Jurkat, Clone E6-1 (cell line): ENCODE results near the gene IL23R.
"Not testable (repeated sequence)": the region's sequence is repeated elsewhere in the genome, so short reads cannot be mapped to it uniquely, and the experiment has no call there.

Experiments
- DNase-seq: peaks from one replicate; pipeline ENCODE4 v3.0.0-alpha.2; 2011; ENCODE audit warnings: low read depth, low spot score
- H3K4me3 ChIP-seq: 2 replicates; pipeline ENCODE4 v1.5.1; 2011; ENCODE audit warnings: mild to moderate bottlenecking, low read length, control low read depth, moderate library complexity

The IL23R gene

DNA sequence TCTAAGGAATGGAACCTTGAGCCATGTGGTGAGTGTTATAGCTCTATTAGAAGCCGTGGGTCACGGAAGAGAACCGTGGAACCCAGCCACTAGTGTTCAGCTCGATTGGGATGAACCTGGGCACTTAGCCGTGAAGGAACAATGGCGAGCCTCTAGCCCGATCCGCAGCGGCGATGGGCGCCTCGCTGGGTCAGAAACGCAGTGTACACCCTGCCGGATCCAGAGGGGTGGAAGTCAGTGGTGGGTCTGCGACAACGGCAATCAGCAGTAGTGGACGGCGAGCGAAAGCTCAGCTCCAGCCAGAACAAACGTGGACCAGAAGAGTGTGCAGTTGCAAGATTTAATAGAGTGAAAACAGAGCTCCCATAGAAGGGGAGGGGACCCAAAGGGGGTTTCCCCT is 18.3 kb upstream of the IL23R start:
- not testable (repeated sequence) for H3K4me3 ChIP-seq, DNase-seq

DNA sequence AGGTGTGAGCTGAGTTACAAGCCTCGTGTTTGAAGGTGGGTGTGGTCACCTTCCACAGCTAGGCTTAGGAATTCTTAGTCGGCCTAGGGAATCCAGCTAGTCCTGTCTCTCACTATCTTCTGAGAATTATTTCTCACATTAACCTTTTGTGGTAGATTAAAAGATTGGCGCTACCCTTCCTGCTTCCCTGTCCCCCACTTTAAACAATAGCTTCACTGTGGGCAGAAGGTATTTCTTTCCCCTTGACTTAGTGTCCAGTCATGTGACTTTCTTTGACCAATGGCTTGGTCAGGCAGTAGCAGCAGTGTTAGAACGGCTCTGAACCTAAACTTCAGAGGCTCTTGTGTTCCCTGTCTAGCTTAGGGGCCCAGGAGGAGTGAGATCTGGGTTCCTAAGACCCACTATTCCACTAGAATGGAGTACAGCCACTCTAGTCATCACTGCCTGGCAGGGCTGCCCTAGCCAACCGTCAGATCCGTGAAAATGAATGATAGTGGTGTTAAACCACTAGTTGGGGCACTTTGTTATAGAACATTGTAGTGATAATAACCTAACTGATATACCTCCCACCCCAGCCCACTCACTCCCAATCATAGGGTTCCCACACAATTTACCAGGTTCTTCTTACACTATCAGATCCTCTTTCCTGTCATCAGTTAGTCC is 17.6 kb upstream of the IL23R start:
- no peak for DNase-seq
- H3K4me3 ChIP-seq: no peak overlapping the region

DNA sequence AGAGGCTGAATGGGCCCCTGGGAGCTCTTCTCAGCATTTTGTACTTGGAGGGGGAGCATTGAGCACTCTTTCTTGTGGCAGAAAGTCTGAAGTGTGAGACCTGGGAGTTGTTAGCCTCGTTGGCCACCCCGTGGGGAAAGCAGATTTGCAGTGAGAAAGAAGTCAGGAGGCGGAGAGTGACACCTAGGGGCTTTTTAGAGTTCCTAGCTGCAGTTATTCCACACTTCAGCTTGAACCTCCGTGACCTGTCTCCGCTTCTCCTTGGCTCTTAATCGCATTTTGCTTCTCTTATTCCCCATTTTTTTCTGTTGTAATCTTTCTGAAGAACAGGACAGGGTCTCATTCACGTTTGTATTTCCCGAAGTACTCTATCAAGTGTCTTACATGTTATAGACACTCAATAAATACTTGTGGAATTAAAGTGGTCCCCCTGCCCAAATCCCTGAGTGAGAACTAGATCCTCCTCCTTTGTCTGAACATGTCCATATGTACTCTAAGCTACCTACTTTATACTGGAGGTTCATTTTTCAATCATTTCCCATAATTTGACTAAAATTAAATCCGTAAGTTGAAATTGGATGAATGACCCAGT is 17.0 kb upstream of the IL23R start:
- DNase-seq: peak; percentile 75
- H3K4me3 ChIP-seq: no peak overlapping the region

DNA sequence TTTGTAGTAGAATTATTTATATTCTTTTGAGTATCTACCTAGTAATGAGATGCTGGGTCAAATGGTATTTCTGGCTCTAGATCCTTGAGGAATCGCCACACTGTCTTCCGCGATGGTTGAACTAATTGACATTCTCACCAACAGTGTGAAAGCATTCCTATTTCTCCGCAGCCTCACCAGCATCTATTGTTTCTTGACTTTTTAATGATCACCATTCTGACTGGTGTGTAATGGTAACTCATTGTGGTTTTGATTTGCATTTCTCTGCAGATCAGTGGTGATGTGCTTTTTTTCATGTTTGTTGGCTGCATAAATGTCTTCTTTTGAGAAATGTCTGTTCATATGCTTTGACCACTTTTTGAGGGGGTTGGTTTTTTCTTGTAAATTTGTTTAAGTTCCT is 15.3 kb upstream of the IL23R start:
- no peak overlapping the region for H3K4me3 ChIP-seq
- DNase-seq: no peak

DNA sequence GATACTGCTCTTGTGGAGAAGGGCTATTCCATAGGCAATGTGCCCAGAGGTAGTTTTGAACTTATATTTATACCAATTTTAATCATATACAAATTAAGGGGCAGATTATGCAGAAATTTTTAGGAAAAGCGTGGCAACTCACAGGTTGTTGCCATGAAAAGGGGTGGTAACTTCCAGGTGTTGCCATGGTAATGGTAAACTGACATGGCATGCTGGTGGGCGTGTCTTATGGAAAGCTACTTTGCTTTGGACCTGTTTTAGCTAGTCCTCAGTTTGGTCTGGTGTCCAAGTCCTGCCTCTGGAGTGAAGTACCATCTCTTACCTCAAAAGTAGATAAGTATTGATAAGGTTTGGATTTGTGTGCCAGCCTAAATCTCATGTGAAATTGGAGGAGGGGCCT is 7.9 kb upstream of the IL23R start:
- H3K4me3 ChIP-seq: no peak overlapping the region
- no peak for DNase-seq

DNA sequence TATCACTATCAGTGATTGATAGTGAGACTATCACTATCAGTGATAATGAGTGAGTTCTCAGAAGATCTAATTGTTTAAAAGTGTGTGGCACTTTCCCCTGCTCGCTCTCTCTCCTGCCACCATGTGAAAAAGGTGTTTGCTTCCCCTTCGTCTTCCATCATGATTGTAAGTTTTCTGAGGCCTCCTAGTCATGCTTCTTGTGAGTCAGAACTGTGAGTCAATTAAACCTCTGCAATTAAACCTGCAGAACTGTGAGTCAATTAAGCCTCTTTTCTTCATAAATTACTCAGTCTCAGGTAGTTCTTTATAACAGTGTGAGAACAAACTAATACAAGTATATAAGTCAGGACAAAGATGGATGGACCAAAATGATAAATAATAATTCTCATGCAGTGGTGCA is 7.0 kb upstream of the IL23R start:
- H3K4me3 ChIP-seq: no peak overlapping the region

DNA sequence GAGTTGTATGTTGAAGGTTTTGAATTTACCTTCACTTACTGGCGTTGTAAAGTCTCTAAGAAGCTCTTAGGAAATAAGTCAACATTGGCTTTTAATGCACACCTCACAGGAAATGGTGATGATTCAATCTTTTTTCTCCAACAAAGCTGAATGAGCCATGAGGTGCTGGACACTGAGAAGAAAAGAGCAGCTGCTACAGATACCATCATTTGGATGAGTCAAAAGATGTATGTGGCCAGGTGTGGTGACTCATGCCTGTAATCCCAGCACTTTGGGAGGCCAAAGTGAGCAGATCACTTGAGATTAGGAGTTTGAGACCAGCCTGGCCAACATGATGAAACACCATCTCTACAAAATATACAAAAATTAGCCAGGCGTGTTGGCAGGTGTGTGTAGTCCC is 3.3 kb upstream of the IL23R start:
- no peak overlapping the region for H3K4me3 ChIP-seq
- no peak for DNase-seq

More for the DNA sequence above, 7.0 kb upstream of the IL23R start:
- DNase-seq: no peak

DNA sequence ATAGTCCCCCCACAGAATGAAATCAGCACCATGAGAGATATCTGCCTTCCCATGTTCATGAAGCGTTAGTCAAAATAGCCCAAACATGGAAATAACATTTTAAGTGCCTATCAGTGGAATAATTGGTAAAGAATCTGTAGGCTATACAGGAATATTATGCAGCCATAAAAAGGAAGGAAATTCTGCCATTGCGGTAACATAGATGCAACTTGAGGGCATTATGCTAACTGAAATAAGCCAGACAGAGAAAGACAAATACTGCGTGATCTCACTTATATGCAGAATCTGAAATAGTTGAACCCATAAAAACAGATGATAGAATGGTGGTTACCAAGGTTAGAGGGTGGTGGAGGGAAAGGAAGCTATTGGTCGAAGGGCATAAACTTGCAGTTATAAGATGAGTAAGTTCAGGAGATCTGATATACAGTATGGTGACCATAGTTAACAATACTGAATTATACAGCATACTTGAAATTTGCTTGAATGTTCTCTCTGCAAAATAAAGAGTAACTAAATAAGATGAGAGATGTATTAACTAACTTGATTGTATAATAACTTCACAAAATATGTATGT is 699 bp upstream of the IL23R start:
- DNase-seq: no peak
- no peak overlapping the region for H3K4me3 ChIP-seq

DNA sequence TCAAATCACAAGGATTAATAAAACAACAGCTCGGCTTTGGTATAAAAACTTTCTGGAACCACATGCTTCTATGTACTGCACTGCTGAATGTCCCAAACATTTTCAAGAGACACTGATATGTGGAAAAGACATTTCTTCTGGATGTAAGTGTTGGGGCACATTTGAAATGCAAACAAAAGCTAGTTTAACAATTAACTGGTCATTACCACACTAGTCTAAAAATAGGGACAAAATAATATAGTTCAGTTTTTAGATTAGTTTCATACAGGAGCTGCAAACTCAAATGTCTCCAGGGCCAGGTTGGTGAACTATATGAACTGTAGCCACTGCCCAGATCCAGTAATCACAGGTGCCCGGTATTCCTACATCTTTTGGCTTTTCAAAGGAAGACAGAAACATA is 3.2 kb downstream of the IL23R start:
- no peak overlapping the region for H3K4me3 ChIP-seq
- no peak for DNase-seq

DNA sequence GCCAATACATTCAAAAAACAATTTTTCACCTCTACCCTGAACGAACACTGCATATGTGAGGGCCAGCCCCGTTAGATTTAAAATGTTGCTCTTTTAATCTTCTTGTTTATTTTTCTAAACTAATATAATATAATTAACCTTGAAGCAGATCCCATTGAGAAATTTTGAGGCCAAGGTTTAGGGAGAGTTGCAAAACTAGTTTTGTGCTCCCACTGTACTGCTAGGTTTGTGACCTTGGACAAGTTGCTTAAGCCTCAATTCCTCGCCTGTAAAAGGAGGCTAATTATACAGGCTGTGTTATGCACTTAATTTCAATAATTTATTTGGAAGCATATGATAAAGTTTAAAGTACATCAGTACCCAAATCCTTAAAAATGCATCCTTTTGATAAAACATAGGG is 3.7 kb downstream of the IL23R start:
- H3K4me3 ChIP-seq: no peak overlapping the region
- no peak for DNase-seq

DNA sequence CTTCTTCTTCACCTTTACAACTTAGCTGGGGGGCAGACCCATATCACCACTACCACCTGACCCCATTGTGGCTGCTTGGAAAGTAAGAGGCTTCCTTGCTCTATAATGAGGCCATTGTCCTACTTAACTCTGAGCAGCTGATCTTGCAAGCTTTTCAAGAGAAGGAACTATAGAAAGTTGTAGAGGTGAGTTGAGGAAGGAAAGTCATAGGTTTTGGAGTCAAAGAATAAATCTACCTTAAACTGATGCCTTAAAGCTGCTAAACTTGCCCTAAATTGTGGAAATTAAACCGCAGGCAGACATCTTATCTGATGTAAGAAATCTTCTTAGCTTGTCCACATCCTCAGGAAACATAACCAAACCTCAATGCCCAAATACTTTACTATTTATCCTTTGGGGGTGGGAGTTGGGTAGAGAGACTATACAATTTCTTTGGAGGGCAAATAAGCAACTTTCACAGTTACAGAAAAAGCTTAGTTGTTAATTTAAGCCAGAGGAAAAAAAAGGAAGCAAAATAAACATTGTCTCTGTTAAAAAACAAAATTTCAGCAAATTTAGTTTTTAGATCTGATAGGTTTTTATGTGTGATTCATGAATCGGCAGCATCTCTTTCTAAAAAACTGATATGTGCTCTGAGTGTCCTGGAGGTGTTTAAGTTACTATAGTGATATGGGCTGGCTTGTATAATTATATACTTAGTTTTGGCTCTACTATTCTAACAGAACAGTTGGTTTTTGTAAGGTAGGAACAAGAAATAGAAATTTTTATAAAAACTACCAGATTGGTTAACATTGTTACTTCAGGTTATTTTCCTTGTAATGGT is 4.7 kb downstream of the IL23R start:
- peak; percentile 72 for DNase-seq
- no peak overlapping the region for H3K4me3 ChIP-seq

DNA sequence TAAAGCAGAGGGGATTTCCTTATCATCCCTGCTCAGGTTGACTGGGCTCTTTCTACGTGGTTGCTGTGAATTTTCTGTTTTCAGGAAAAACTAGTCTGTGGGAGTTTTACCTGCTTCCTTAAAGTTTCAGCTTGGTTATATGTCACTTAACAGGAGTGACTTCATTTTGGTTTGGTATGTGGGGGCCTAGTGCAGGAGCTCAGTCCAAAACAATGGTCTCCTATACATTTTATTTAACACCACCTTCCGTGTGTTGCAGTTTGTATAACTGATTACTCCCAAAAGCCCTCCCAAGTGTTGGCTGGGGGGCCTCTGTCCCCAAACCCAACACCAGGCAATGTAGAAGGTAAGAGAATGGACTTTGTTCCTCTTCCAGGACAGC is 5.3 kb downstream of the IL23R start:
- H3K4me3 ChIP-seq: no peak overlapping the region
- no peak for DNase-seq

DNA sequence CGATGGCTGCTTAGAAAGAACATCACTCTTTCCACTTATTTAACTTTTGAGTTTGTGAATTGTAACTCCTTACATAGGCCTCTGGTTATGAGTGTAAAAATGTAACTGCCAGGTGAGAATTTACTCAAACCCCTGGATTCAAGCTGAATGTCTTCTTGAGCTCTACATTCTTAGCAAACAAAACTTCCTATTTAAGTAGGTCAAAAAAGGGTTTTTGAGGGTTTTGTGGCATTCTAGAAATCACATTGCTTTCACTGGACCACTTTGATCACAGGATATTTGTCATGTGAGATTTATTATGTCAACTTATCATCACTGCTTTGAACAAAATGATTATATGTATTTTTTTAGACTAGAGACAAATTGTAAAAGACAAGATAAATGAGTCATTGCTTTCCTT is 5.7 kb downstream of the IL23R start:
- DNase-seq: peak; percentile 60
- H3K4me3 ChIP-seq: no peak overlapping the region

DNA sequence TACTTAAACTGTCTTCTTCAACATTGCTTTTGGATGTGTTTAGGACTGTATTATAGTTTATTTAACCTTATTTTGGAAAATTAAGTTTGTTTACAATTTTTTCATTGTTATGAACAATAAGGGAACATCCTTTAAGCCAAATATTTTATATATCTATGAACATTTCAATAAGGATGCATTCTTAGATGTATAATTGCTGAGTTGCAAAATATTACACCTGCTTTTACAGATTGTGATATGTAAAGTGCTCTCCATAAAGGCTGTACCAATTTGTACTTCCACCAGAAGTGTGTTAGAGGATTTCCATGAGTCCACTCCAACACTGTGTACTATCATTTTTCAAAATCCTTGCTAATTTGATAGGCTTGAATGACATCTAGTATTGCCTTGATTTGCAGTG is 7.7 kb downstream of the IL23R start:
- H3K4me3 ChIP-seq: no peak overlapping the region
- no peak for DNase-seq

DNA sequence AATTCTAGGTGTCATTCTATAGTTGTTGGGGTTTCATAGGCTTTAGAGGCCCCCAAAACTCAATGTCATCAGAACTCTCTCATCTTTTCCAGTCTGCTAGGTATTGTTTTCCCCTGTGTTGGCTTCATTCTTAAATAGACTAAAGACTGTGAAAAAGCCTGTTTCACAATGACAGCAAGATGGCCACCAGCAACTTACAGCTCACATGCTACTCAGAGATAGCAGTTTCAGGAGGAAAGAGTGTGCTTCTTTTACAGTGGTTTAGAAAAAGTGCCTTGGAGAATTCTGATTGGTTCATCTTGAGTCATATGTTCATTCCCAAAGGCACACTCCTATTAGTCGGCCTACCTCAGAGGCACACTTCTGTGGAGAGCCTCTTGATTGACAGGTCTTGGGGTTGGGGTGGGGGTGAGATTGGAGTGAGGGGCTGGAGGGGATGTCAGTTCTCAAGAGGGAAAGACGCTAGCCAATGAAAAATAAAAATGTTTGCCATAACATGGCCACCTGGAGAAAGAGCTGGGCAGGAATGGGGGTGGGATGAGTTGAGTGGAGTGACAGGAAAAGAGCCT is 8.5 kb downstream of the IL23R start:
- DNase-seq: no peak
- H3K4me3 ChIP-seq: no peak overlapping the region

DNA sequence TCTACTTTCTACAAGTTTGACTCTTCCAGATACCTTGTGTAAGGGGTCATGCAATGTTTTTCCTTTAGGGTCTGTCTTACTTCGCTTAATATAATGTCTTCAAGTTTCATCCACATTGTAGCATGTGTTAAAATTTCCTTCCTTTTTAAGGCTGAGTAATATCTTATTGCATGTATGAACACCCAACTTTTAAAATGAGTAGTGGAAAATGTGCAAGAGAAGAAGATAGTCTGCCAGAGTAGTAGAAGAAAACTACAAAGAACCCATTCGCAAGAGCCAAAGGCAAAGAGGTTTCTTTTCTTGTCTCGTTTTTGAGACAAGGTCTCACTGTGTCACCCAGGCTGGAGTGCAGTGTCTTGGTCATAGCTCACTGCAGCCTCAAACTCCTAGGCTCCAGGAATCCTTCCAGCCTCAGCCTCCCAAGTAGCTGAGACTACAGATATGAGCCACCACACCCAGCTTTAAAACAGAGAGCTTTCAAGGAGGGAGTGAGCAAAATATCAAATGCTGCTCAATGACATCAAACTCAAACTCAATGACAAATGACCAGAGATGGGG is 9.4 kb downstream of the IL23R start:
- DNase-seq: no peak
- no peak overlapping the region for H3K4me3 ChIP-seq

DNA sequence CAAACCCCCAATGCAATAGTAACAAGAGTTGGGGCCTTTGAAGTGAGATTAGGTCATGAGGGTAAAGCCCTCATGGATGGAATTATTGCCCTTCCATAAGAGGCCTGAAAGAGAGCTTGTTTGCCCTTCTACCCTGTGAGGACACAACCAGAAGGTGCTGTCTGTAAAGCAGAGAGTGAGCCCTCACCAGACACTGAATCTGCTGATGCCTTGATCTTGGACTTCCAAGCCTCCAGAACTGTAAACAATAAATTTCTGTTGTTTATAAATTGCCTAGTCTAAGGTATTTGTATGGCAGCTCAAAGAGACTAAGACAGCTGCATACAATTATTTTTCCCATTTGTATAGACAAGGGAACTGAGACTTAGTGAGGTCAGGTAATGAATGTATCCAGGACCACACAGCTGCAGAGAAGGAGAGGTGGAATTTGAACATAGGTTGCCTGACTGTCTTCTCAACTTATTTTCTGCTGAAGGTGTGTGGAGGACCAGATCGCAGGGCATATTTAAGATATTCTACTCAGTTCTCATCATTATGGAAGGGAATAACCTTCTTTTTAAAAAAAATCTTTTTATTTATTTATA is 18.7 kb downstream of the IL23R start:
- H3K4me3 ChIP-seq: no peak overlapping the region
- no peak for DNase-seq

DNA sequence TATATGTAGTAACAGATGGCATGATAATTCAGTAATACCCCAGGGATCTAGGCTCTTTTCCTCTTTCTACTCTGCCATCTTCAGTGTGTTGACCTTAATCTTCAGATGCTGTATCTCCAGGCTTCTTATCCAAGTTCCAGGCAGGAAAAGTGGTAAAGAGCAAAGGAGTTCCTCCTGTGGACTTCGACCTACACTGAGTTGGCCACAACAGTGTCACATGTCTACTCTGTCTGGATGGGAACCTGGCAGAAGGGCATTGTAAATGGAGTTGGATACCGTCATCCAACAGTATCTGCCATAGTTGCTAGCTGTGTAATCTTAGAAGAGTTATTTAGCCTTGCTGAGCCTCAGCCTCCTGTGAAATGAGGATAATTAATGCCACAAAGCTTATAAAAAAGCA is 21.9 kb downstream of the IL23R start:
- no peak for DNase-seq

DNA sequence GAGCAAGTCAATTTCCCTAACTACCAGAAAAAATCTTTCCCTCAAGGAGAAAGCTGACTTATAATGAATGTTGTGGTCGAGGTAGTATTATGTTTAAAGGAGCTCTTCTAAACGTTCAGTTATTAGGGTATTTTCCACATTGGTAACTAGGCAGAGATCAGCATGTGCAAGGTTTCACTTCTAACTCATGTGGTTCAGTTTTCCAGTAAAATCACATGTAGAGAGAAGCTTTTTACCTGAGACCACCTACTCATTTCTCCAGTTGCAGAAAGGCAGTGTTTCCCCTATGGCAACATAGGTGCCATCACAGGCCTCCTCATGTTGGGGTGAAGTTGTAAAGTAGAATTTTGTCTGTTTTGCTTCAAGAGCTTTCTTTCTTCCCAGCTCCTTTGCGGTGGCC is 23.7 kb downstream of the IL23R start:
- no peak for DNase-seq
- H3K4me3 ChIP-seq: no peak overlapping the region

More for the DNA sequence above, 21.9 kb downstream of the IL23R start:
- no peak overlapping the region for H3K4me3 ChIP-seq
